CD14-positive monocyte (primary cell): ENCODE data around the gene ACY1. TPM values are rescaled to one million over a fixed set of nuclear protein-coding genes. Genes with fewer than 3 reads are reported as not detected.

Experiments
- DNase-seq, 3 donors: peaks; one replicate each; pipeline ENCODE4 v3.0.0-alpha.2; 2011 to 2022
- H2AFZ ChIP-seq: 2 replicates; pipeline ENCODE4 v1.6.0; 2012; ENCODE audit warnings: mild to moderate bottlenecking, low read depth, low read length, inconsistent platforms; ENCODE audit not compliant: insufficient read depth, poor library complexity, severe bottlenecking
- H3K27ac ChIP-seq, 2 donors: 1 replicate in 1 of 2; 2 replicates in 1 of 2; pipeline ENCODE4 v1.5.1; 2012 to 2013; ENCODE audit warnings: low read length in 2 of 2, control low read depth in 1 of 2, inconsistent platforms in 1 of 2, low read depth in 1 of 2, mild to moderate bottlenecking in 1 of 2
- H3K27me3 ChIP-seq, 2 donors: one replicate each; pipeline versions ENCODE4 v1.6.0 to v1.6.1; 2011 to 2013; ENCODE audit warnings: low read length in 2 of 2; ENCODE audit not compliant: control insufficient read depth in 2 of 2, insufficient read depth in 2 of 2
- H3K36me3 ChIP-seq, 2 donors: replicated peaks in 1 of 2; 1 replicate in 1 of 2; 2 replicates in 1 of 2; pipeline versions ENCODE4 v1.5.1 to v1.6.1; 2012 to 2013; ENCODE audit warnings: low read length in 2 of 2, control low read depth in 1 of 2, inconsistent platforms in 1 of 2, mild to moderate bottlenecking in 1 of 2; ENCODE audit not compliant: insufficient read depth in 2 of 2, control insufficient read depth in 1 of 2
- H3K4me1 ChIP-seq, 2 donors: 1 replicate in 1 of 2; 2 replicates in 1 of 2; pipeline versions ENCODE4 v1.5.1 to v1.6.1; 2012 to 2013; ENCODE audit warnings: low read length in 2 of 2, control low read depth in 1 of 2, inconsistent platforms in 1 of 2, mild to moderate bottlenecking in 1 of 2, moderate library complexity in 1 of 2; ENCODE audit not compliant: insufficient read depth in 2 of 2, control insufficient read depth in 1 of 2
- H3K4me2 ChIP-seq: replicated peaks from 2 replicates; pipeline ENCODE3; 2012; ENCODE audit warnings: low read length, moderate library complexity, mild to moderate bottlenecking; ENCODE audit not compliant: poor library complexity, severe bottlenecking; ENCODE audit errors: extremely low read depth
- H3K4me3 ChIP-seq, 3 experiments: fragments of 200-600 bp in 1 of 3; sonication (generic) in 1 of 3; replicated peaks in 1 of 3; 1 replicate in 2 of 3; 2 replicates in 1 of 3; pipeline ENCODE4 v1.5.1; 2011 to 2013; ENCODE audit warnings: low read length in 3 of 3, mild to moderate bottlenecking in 3 of 3, control low read depth in 2 of 3, low read depth in 2 of 3, inconsistent platforms in 1 of 3, moderate library complexity in 1 of 3
- H3K79me2 ChIP-seq: 2 replicates; pipeline ENCODE4 v1.6.0; 2012; ENCODE audit warnings: mild to moderate bottlenecking, control low read depth, inconsistent platforms, low read length, moderate library complexity; ENCODE audit not compliant: insufficient read depth
- H3K9ac ChIP-seq: 2 replicates; pipeline ENCODE4 v1.6.0; 2017; ENCODE audit warnings: low read length, mild to moderate bottlenecking; ENCODE audit not compliant: insufficient read depth, poor library complexity, severe bottlenecking
- H3K9me3 ChIP-seq, 2 donors: replicated peaks in 1 of 2; 1 replicate in 1 of 2; 2 replicates in 1 of 2; pipeline versions ENCODE4 v1.5.1 to v1.6.1; 2012 to 2013; ENCODE audit warnings: low read length in 2 of 2, control low read depth in 1 of 2; ENCODE audit not compliant: control insufficient read depth in 1 of 2, insufficient read depth in 1 of 2
- H4K20me1 ChIP-seq: 2 replicates; pipeline ENCODE4 v1.6.0; 2012; ENCODE audit warnings: mild to moderate bottlenecking, low read length, control low read depth, moderate library complexity; ENCODE audit not compliant: insufficient read depth
- H3K27ac Mint-ChIP-seq, 7 donors: one replicate each; pipeline ENCODE4 v1.8.0; 2020; ENCODE audit warnings: mild to moderate bottlenecking in 7 of 7, mixed read lengths in 7 of 7, moderate library complexity in 6 of 7, inconsistent platforms in 2 of 7
- H3K27me3 Mint-ChIP-seq, 3 donors: one replicate each; pipeline ENCODE4 v1.8.0; 2021 to 2022; ENCODE audit warnings: low read depth in 3 of 3, mild to moderate bottlenecking in 3 of 3, mixed read lengths in 3 of 3, moderate library complexity in 3 of 3, inconsistent platforms in 1 of 3
- H3K36me3 Mint-ChIP-seq, 2 donors: one replicate each; pipeline ENCODE4 v1.8.0; 2020; ENCODE audit warnings: mixed read lengths in 2 of 2, inconsistent platforms in 1 of 2, mild to moderate bottlenecking in 1 of 2
- H3K4me1 Mint-ChIP-seq: one replicate; pipeline ENCODE4 v1.8.0; 2020; ENCODE audit warnings: mild to moderate bottlenecking, mixed read lengths
- H3K4me3 Mint-ChIP-seq, 2 donors: one replicate each; pipeline ENCODE4 v1.8.0; 2020; ENCODE audit warnings: mild to moderate bottlenecking in 2 of 2, mixed read lengths in 2 of 2, moderate library complexity in 1 of 2
- H3K9me3 Mint-ChIP-seq, 7 donors: one replicate each; pipeline ENCODE4 v1.8.0; 2020 to 2022; ENCODE audit warnings: mixed read lengths in 7 of 7, mild to moderate bottlenecking in 6 of 7, moderate library complexity in 6 of 7, inconsistent platforms in 2 of 7
- CTCF ChIP-seq: fragments of 200-600 bp; IDR thresholded peaks from one replicate; pipeline ENCODE4 v1.8.0; 2022; ENCODE audit warnings: antibody characterized with exemption, mild to moderate bottlenecking
- WGBS: methylation state at CpG from one replicate; pipeline ENCODE4 v1.1.5; 2013; ENCODE audit warnings: missing lambda C conversion rate; ENCODE audit not compliant: insufficient coverage; 5-methylcytosine and 5-hydroxymethylcytosine counted together
- intact Hi-C, 2 donors: fragments of 100-400 bp; cut with micrococcal nuclease; formaldehyde crosslinking; loops; one replicate each; pipeline versions ENCODE4 v1.15.0 to v1.15.1; 2023
- polyA plus RNA-seq, 3 donors: library from polyadenylated mRNA; depleted of rRNA in 1 of 3; unstranded in 2 of 3; stranded (reverse) in 1 of 3; fragments of 300-500 nt in 2 of 3; fragments of >200 nt in 1 of 3; fragmentation: Illumina TruSeq in 2 of 3; gene quantifications; 1 replicate in 2 of 3; 2 replicates in 1 of 3; pipeline ENCODE4 v1.2.3, GENCODE V29; 2012 to 2021

The ACY1 gene
- polyA plus RNA-seq, 3 donors: 13.3 to 18.0 (median 14.5) TPM

DNA sequence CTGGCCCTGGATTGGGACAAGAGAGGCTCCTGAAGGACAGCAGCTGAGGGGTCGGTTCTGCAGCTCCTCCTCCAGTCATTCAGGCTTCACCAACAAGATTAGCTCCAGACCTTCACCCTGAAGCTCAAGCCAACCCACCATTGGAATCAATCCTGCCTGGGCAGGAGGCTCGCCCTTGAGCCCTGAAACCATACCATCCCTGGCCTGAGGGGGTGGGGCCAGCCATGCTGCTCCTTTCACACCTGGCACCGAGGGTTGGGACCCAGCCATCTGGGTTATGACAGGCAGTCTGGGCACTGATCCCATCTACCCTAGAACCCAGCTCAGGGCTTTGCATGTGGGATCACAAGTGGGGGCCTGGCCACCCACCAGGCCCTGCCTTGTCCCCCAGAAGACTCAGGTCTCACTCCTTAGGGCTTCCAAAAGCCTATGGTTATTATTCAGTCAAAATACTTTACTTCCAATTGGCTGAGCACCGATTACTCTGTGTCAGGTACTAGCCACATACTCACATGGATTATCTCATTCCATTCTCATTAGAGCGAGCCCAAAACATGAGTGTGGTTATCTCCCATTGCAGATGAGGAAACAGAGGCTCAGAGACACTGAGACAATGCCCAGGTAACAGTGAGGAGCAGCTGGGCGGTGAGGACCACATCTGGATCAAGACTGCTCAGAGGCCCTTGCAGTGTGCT lies 12.6 kb upstream of the ACY1 start:
- Mint-ChIP-seq H3K36me3 (peaks cover 6 to 10% of the 10 kb centered on the region in 2 donors), H3K9me3 (peaks cover 0 to 14% (median 0%) of the 10 kb centered on the region in 7 donors), H3K4me1 (peaks cover 33% of the 10 kb centered on the region), H3K27me3 (peaks cover 28 to 32% (median 29%) of the 10 kb centered on the region in 3 donors), H3K27ac (no peak overlapping the region), H3K4me3 (no peak overlapping the region)
- Histone ChIP-seq H3K9me3 (no peaks in the 10 kb centered on the region), H4K20me1 (peaks cover 4% of the 10 kb centered on the region), H3K4me2 (no peak overlapping the region), H3K9ac (no peak overlapping the region), H3K79me2 (no peaks in the 10 kb centered on the region), H3K4me1 (peaks cover 32 to 41% of the 10 kb centered on the region in 2 donors), H3K4me3 (no peak overlapping the region), H3K36me3 (no peaks in the 10 kb centered on the region), H2AFZ (no peak overlapping the region), H3K27me3 (peaks cover 10 to 26% of the 10 kb centered on the region in 2 donors), H3K27ac (no peak overlapping the region)
- 94% methylated on average over 6 of the region's 6 CpGs for WGBS
- intact Hi-C loops: no loop called here
- TF ChIP-seq CTCF: no peak
- no peak for DNase-seq

DNA sequence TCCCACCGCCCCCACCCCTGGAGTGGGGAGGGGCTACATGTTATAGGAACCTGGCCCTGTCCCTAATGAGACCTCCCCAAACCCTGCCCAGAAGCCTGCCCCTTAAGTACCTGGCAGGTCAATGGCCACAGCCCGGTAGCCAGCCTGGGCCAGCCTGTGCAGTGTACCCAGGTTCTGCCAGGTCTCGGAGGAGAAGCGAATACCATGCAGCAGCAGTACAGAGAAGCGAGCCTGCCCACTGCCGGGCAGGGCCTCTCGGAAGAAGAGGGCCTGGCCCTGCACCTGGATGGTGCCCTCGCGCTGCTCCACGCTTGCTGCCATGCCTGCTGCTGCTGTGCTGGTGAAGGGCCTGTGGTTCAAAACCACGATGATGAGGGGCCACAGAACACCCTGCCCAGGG lies 12.0 kb upstream of the ACY1 start:
- Mint-ChIP-seq H3K27me3 (peaks cover 23 to 26% (median 24%) of the 10 kb centered on the region in 3 donors), H3K36me3 (peaks cover 6 to 10% of the 10 kb centered on the region in 2 donors), H3K4me1 (peaks cover 37% of the 10 kb centered on the region), H3K27ac (no peak overlapping the region), H3K4me3 (no peak overlapping the region), H3K9me3 (peaks cover 0 to 12% (median 0%) of the 10 kb centered on the region in 7 donors)
- no peak for TF ChIP-seq CTCF
- intact Hi-C loops: no loop called here
- Histone ChIP-seq H2AFZ (no peak overlapping the region), H3K4me2 (no peak overlapping the region), H3K36me3 (no peaks in the 10 kb centered on the region), H3K9ac (no peak overlapping the region), H3K27ac (no peak overlapping the region), H4K20me1 (peaks cover 4% of the 10 kb centered on the region), H3K27me3 (peaks cover 9 to 20% of the 10 kb centered on the region in 2 donors), H3K9me3 (no peaks in the 10 kb centered on the region), H3K4me3 (no peak overlapping the region), H3K4me1 (peaks cover 35 to 45% of the 10 kb centered on the region in 2 donors), H3K79me2 (no peaks in the 10 kb centered on the region)
- DNase-seq: no peak
- WGBS: 90% methylated on average over 10 of the region's 11 CpGs
